ENCODE data around the gene TRAF7. TPM values are rescaled to one million over a fixed set of nuclear protein-coding genes. Genes with fewer than 3 reads are reported as not detected.

Gene TRAF7
- total and polyA plus RNA-seq, 2 donors = 22.3 to 23.9 TPM

DNA sequence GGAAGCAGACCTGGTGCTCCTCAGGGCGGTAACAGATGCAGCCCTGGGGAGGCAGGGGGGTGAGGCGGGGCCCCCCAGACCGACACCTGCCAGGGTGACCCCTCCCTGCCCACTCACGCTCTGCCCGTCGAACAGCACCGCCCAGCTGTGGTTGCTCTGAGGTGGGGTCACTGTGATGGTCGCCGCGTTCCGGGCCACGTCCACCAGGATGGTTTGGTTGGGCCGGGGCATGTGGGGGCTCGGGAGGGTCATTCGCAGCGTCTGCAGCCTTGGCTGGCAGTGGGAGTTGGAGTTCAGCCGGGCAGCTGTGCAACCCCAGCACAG is 54.4 kb downstream of the TRAF7 start:
- no peak for DNase-seq (ENCODE audit: low read depth in 6 of 9, low spot score in 9 of 9)
- Histone ChIP-seq H3K9me3 (ENCODE audit: control insufficient read depth in 2 of 2, insufficient read depth in 1 of 2, low read length in 1 of 2) (peaks cover 0 to 3% of the 10 kb centered on the region in 2 donors), H3K27ac (ENCODE audit: low read depth in 1 of 2, low read length in 1 of 2) (no peak overlapping the region), H3K36me3 (ENCODE audit: control insufficient read depth in 2 of 2, insufficient read depth in 2 of 2, low read length in 1 of 2) (peaks cover 41 to 47% of the 10 kb centered on the region in 2 donors), H3K27me3 (ENCODE audit: control insufficient read depth in 2 of 2, insufficient read depth in 1 of 2, low read length in 1 of 2) (no peaks in the 10 kb centered on the region), H3K4me3 (ENCODE audit: low read length in 2 of 2) (no peak overlapping the region), H3K4me1 (ENCODE audit: control insufficient read depth in 2 of 2, insufficient read depth in 2 of 2, low read length in 2 of 2) (peaks cover 18 to 26% of the 10 kb centered on the region in 2 donors)
- WGBS = 97% methylated on average over 17 of the region's 17 CpGs

DNA sequence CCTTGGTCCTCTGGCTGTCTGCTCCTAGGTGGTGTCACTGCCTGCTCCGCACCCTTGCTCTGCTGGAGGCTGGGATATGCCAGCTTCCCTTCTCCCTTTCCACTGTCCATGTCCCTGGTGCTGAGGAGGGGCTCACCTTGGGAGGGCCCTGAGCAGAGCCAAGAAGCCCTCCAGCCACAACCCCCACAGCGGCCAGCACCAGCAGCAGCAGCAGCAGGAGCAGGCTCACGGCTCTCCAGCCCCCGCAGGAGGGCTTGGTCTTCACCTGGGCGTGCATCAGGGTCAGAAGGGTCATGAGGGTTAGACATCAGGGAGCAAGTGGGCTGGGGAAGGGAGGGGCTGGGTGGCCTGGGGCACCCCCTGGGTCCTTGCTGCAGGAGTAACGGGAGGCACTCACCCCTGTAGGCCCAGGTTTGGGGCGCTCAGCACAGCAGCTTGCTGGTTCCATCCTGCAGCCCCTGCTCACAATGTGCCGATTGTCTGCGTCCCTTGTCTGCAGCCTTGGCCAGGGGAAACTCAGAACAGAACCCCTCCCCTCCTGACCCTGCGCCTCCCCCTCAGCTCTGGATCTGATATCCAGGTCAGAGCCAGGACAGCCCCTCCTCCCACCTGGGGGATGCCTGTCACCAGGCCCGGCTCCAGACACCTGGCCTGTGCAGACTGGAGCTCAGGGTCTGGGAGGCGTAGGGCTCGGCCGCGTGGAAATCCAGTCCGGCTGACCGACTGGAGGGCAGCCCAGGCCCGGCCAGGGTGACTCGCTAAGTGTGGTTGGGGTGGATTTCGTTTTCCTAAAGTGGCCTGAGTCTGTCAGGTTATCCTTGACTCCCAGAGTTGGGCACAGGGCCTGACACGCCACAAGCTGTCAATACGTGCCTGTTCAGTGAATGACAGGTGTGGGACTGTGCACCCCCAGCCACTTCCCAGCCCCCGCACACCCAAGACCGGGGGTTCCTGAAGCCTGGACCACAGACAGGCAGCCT is 55.1 kb downstream of the TRAF7 start, which contains the start of gene BRICD5:
TSS of gene BRICD5 (minus strand) at position 478 of the 980 bp plus-strand sequence. CDS start at position 448, 30 bp downstream.
- WGBS = 90% methylated on average over 24 of the region's 24 CpGs
- Histone ChIP-seq H3K4me3 (ENCODE audit: low read length in 2 of 2) (no peak within 1 kb of the TSS), H3K9me3 (ENCODE audit: control insufficient read depth in 2 of 2, insufficient read depth in 1 of 2, low read length in 1 of 2) (peaks cover 0 to 3% of the 10 kb centered on the region in 2 donors), H3K4me1 (ENCODE audit: control insufficient read depth in 2 of 2, insufficient read depth in 2 of 2, low read length in 2 of 2) (peaks cover 18 to 25% of the 10 kb centered on the region in 2 donors), H3K27me3 (ENCODE audit: control insufficient read depth in 2 of 2, insufficient read depth in 1 of 2, low read length in 1 of 2) (no peaks in the 10 kb centered on the region), H3K27ac (ENCODE audit: low read depth in 1 of 2, low read length in 1 of 2) (no peak within 1 kb of the TSS), H3K36me3 (ENCODE audit: control insufficient read depth in 2 of 2, insufficient read depth in 2 of 2, low read length in 1 of 2) (peaks cover 41 to 47% of the 10 kb centered on the region in 2 donors)
- DNase-seq (ENCODE audit: low read depth in 6 of 9, low spot score in 9 of 9) = no peak

DNA sequence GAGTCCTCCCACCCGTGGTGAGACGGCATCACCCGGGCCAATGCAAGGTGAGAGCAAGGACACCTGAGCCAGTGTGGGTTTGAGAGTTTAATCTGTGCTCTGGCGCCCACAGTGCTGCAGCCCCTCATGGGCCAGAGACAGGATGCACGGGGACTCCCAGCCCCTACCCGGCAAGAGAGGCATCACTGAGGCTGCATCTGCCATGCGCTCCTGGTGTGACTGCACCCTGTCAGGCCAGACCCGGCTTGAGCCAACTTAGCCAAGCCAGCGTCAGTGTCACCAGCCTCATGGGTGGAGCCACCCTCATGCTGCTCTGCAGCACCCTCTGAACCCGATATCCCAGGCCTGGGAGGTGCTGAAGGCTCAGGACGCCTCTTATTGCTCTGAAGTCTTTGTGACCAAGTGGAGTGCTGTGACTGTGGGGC is 56.4 kb downstream of the TRAF7 start:
- DNase-seq (ENCODE audit: low read depth in 6 of 9, low spot score in 9 of 9) = no peak
- Histone ChIP-seq H3K9me3 (ENCODE audit: control insufficient read depth in 2 of 2, insufficient read depth in 1 of 2, low read length in 1 of 2) (no peaks in the 10 kb centered on the region), H3K36me3 (ENCODE audit: control insufficient read depth in 2 of 2, insufficient read depth in 2 of 2, low read length in 1 of 2) (peaks cover 38 to 47% of the 10 kb centered on the region in 2 donors), H3K27me3 (ENCODE audit: control insufficient read depth in 2 of 2, insufficient read depth in 1 of 2, low read length in 1 of 2) (no peaks in the 10 kb centered on the region), H3K4me1 (ENCODE audit: control insufficient read depth in 2 of 2, insufficient read depth in 2 of 2, low read length in 2 of 2) (peaks cover 12 to 19% of the 10 kb centered on the region in 2 donors), H3K27ac (ENCODE audit: low read depth in 1 of 2, low read length in 1 of 2) (no peak overlapping the region), H3K4me3 (ENCODE audit: low read length in 2 of 2) (no peak overlapping the region)
- WGBS = 97% methylated on average over 11 of the region's 11 CpGs

- no peak overlapping the region for H3K27ac ChIP-seq (ENCODE audit: low read depth in 1 of 2, low read length in 1 of 2)
- H3K4me3 ChIP-seq (ENCODE audit: low read length in 2 of 2) = peak overlapping the region; percentile 43 to 68
- no peaks in the 10 kb centered on the region for H3K27me3 ChIP-seq (ENCODE audit: control insufficient read depth in 2 of 2, insufficient read depth in 1 of 2, low read length in 1 of 2)
- no peak for DNase-seq (ENCODE audit: low read depth in 6 of 9, low spot score in 9 of 9)
- WGBS = 93% methylated on average over 19 of the region's 19 CpGs
- peaks cover 12 to 19% of the 10 kb centered on the region in 2 donors for H3K4me1 ChIP-seq (ENCODE audit: control insufficient read depth in 2 of 2, insufficient read depth in 2 of 2, low read length in 2 of 2)
- H3K9me3 ChIP-seq (ENCODE audit: control insufficient read depth in 2 of 2, insufficient read depth in 1 of 2, low read length in 1 of 2) = no peaks in the 10 kb centered on the region
- H3K36me3 ChIP-seq (ENCODE audit: control insufficient read depth in 2 of 2, insufficient read depth in 2 of 2, low read length in 1 of 2) = peaks cover 31 to 40% of the 10 kb centered on the region in 2 donors
Measured at GRCh38 chr16:2212362-2213324, 57.1 kb downstream of the TRAF7 start.

DNA sequence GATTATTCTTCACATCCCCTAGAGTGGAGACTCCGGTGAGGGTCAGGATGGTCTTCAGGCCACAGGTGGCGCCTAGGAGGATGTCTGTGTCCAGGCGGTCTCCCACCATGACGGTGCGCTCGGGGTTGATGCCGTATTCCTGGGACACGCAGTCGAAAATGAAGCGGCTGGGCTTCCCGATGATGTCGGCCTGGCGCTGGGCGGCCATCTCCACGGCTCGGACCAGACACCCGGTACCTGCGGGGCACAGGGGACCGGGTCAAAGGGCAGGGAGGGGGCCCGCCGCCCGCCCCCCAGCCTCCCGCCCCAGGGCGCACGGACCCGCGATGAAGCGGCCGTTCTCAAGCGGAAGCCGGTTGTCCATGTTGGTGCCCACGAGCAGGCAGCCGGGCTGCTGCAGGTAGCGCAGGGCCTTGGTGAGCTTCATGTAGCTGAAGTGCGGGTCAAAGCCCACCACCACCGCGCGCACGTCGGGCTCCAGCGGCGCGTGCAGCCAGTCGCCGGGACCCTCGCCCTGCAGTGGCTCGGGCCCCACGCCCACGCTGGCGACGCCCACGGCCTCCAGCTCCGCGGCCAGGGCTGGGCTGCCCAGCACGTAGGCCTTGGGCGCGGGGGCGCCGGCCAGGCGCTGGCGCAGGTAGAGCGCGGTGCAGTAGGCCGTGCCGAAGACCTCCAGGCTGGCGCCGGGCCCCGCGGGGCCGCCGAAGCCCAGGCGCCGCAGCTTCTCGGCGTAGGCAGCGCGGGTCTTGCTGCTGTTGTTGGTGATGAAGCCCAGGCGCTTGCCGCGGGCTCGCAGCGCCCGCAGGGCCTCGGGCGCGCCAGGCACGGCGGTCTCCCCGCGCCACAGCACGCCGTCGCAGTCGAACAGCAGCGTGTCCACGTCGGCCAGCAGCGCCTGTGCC is 58.5 kb downstream of the TRAF7 start:
- no peaks in the 10 kb centered on the region for H3K9me3 ChIP-seq (ENCODE audit: control insufficient read depth in 2 of 2, insufficient read depth in 1 of 2, low read length in 1 of 2)
- peaks cover 16 to 27% of the 10 kb centered on the region in 2 donors for H3K36me3 ChIP-seq (ENCODE audit: control insufficient read depth in 2 of 2, insufficient read depth in 2 of 2, low read length in 1 of 2)
- peak overlapping the region in 1 of 2 donors; percentile 60 for H3K27ac ChIP-seq (ENCODE audit: low read depth in 1 of 2, low read length in 1 of 2)
- peaks cover 12 to 19% of the 10 kb centered on the region in 2 donors for H3K4me1 ChIP-seq (ENCODE audit: control insufficient read depth in 2 of 2, insufficient read depth in 2 of 2, low read length in 2 of 2)
- peak in 1 of 9 donors; percentile 17 for DNase-seq (ENCODE audit: low read depth in 6 of 9, low spot score in 9 of 9)
- WGBS = 2% methylated on average over 98 of the region's 98 CpGs
- H3K27me3 ChIP-seq (ENCODE audit: control insufficient read depth in 2 of 2, insufficient read depth in 1 of 2, low read length in 1 of 2) = no peaks in the 10 kb centered on the region
- peak overlapping the region; percentile 43 to 68 for H3K4me3 ChIP-seq (ENCODE audit: low read length in 2 of 2)

DNA sequence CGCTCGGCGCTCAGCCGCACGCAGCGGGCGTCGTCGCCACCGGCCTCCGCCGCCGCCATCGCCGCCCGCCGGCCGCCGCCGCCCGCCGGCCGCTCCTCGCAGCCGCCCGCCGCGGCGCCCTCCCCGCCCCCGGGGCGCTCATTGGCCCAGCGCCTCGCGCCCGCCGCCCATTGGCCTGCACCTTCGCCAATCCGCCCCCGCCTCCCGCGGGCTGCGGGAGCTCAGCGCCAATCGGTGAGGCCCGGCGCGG is 59.1 kb downstream of the TRAF7 start, which contains the start of gene PGP:
TSS of gene PGP (minus strand) at position 122 of the 250 bp plus-strand sequence. CDS start at position 59, 63 bp downstream.
- Histone ChIP-seq H3K27ac (ENCODE audit: low read depth in 1 of 2, low read length in 1 of 2) (peak within 1 kb of the TSS; percentile 60 to 75), H3K9me3 (ENCODE audit: control insufficient read depth in 2 of 2, insufficient read depth in 1 of 2, low read length in 1 of 2) (no peaks in the 10 kb centered on the region), H3K4me3 (ENCODE audit: low read length in 2 of 2) (peak within 1 kb of the TSS; percentile 61 to 68), H3K4me1 (ENCODE audit: control insufficient read depth in 2 of 2, insufficient read depth in 2 of 2, low read length in 2 of 2) (peaks cover 12 to 19% of the 10 kb centered on the region in 2 donors), H3K27me3 (ENCODE audit: control insufficient read depth in 2 of 2, insufficient read depth in 1 of 2, low read length in 1 of 2) (no peaks in the 10 kb centered on the region), H3K36me3 (ENCODE audit: control insufficient read depth in 2 of 2, insufficient read depth in 2 of 2, low read length in 1 of 2) (peaks cover 11 to 21% of the 10 kb centered on the region in 2 donors)
- peak in 1 of 9 donors; percentile 98 for DNase-seq (ENCODE audit: low read depth in 6 of 9, low spot score in 9 of 9)
- under 1% methylated on average over 48 of the region's 48 CpGs for WGBS

DNA sequence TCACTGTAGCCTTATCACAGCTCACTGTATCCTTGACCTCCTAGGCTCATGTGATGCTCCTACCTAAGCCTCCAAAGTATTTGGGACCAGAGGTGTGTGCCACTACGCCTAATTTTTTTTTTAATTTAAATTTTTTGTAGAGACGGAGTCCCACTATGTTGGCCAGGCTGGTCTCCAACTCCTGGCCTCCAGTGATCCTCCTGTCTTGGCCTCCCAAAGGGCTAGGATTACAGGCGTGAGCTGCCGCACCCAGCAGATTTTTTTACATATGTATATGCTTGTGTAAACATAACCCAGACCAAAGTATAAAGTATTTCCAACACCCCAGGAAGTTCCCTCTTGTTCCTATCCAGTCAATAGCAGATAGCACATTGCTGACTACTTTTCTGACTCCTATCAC is 60.7 kb downstream of the TRAF7 start:
- Histone ChIP-seq H3K36me3 (ENCODE audit: control insufficient read depth in 2 of 2, insufficient read depth in 2 of 2, low read length in 1 of 2) (peaks cover 3 to 14% of the 10 kb centered on the region in 2 donors), H3K27ac (ENCODE audit: low read depth in 1 of 2, low read length in 1 of 2) (no peak overlapping the region), H3K4me3 (ENCODE audit: low read length in 2 of 2) (no peak overlapping the region), H3K4me1 (ENCODE audit: control insufficient read depth in 2 of 2, insufficient read depth in 2 of 2, low read length in 2 of 2) (peaks cover 12 to 19% of the 10 kb centered on the region in 2 donors), H3K9me3 (ENCODE audit: control insufficient read depth in 2 of 2, insufficient read depth in 1 of 2, low read length in 1 of 2) (no peaks in the 10 kb centered on the region), H3K27me3 (ENCODE audit: control insufficient read depth in 2 of 2, insufficient read depth in 1 of 2, low read length in 1 of 2) (no peaks in the 10 kb centered on the region)
- 98% methylated on average over 4 of the region's 4 CpGs for WGBS
- DNase-seq (ENCODE audit: low read depth in 6 of 9, low spot score in 9 of 9) = no peak

Data from thymus (tissue), 11 donors.